ENCODE results near the gene RGS17. TPM values are rescaled to one million over a fixed set of nuclear protein-coding genes. Genes with fewer than 3 reads are reported as not detected.

Gene RGS17
- total and polyA plus RNA-seq, 10 of the 15 experiments (the other 5 are each of a cell fraction or from before 2014, with no cell fraction given), result 0.06 to 0.29 (median 0.14) TPM; not detected in 4

DNA sequence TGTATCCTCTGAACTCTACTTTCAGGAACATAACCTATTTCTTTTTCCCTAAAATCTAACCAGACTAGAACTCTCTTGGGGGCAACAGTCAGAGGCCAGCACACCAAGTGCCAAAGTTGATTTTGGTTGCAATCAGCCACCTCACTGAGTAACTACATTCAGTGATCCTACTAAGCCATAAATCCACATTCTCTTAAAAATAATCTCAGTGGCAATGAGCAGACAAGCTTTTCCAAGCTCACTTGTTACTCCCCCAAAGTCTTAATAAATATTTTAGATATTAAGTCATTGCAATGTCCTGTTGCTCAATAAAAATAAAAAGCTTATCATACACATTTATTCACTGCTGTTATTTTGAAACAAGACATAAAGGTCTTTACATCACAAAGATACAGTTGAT is 9.8 kb downstream of the RGS17 start (continued):
- no peak for TF ChIP-seq MEF2B (IDR thresholded peaks at IDR 0.05; ENCODE audit: partially characterized antibody, poor library complexity, severe bottlenecking)
- TF ChIP-seq TCF3 (IDR thresholded peaks at IDR 0.05; ENCODE audit: borderline replicate concordance, insufficient read depth, low read depth, low read length), result no peak
- no peak for TF ChIP-seq RB1 (IDR thresholded peaks at IDR 0.05; ENCODE audit: borderline replicate concordance)
- TF ChIP-seq, protein P1, sequence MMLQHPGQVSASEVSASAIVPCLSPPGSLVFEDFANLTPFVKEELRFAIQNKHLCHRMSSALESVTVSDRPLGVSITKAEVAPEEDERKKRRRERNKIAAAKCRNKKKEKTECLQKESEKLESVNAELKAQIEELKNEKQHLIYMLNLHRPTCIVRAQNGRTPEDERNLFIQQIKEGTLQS (IDR thresholded peaks at IDR 0.05; ENCODE audit: borderline replicate concordance, extremely low read depth, low read depth, low read length), result no peak

DNA sequence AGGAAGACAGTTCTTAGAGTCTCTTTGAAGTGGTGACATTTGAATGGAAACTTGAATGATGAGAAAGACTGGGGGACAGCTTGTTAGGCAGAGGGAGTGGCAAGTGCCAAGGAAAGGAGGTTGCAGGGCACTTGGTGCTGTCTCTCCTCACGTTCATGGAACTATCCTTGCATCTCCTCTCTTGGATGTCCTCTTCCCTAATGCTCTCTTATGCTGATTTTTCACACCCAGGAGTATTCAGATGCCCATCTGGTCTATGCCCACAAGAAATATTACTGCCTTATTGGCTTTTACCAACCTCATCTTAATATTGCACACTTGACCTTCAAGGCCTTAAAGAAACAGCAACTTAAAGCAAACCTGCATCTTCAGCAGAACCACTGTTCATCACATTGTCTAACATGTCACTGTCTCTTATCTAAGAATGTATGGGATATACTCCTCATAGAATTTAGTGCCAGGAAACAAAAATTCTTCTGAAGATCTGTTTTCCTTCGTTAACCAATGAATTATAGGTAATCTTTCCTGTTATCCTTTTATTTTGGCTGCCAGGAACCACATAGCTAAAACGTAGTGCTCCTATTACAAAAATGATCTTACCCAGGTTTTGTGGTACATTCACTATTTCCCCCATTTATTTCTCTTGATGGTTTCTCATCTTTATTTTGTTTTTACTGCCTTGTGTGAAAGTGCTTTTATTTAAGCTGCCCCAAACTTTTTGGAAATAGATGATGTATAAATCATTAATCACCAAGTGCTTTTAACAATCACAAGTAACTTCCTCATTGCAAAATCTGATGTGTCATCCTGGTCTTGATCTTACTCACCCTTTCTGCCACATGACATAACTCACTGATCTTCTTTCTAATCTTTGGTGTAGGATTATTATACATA is 12.8 kb downstream of the RGS17 start:
- ATAC-seq (peak; percentile 97), DNase-seq (ENCODE audit: low read depth, low spot score) (peak; percentile 57), FAIRE-seq (no peak)
- intact Hi-C loops (cut with micrococcal nuclease; ENCODE audit: unreplicated experiment) (loop anchor here (2.0 kb wide), 1 partner anchor 25 kb away; no protein-coding TSS in a partner anchor), in situ Hi-C loops (cut with MboI) (no loop called here)
- Histone ChIP-seq H3K27ac (ENCODE audit: control insufficient read depth, insufficient read depth) (no peak overlapping the region), H4K20me1 (ENCODE audit: control insufficient read depth, insufficient read depth) (no peaks in the 10 kb centered on the region), H3K4me3 (no peak overlapping the region), H3K27me3 (replicated peaks in 1 of 2; ENCODE audit: control insufficient read depth in 2 of 2, insufficient read depth in 2 of 2, low read length in 1 of 2) (no peaks in the 10 kb centered on the region), H3K9ac (ENCODE audit: control insufficient read depth, insufficient read depth, low read length) (no peak overlapping the region), H2AFZ (ENCODE audit: control insufficient read depth, low read depth, low read length) (no peak overlapping the region), H3K36me3 (ENCODE audit: control insufficient read depth in 2 of 2, insufficient read depth in 2 of 2, low read length in 1 of 2) (no peaks in the 10 kb centered on the region), H3K9me3 (replicated peaks; ENCODE audit: control insufficient read depth, insufficient read depth, low read length) (no peaks in the 10 kb centered on the region), H3K4me1 (ENCODE audit: control insufficient read depth, insufficient read depth, low read length) (no peaks in the 10 kb centered on the region), H3K4me2 (ENCODE audit: control insufficient read depth, insufficient read depth) (no peak overlapping the region), H3K79me2 (ENCODE audit: control insufficient read depth, insufficient read depth, low read length) (no peaks in the 10 kb centered on the region)
- RAD21 ChIA-PET (ENCODE audit: unreplicated experiment), result interaction anchor here (1.0 to 1.9 kb wide), 7 partner anchors 14 to 135 kb away, joined by 3 to 6 read pairs (median 4); partner anchors contain the start of gene FBXO5
- WGBS (ENCODE audit: insufficient coverage, insufficient replicate concordance, low lambda C conversion rate, missing lambda C conversion rate), result 2% methylated on average over 3 of the region's 3 CpGs
- CTCF ChIA-PET, result interaction anchor here (1.4 kb wide), 2 partner anchors 26 kb away, joined by 5 read pairs; no protein-coding TSS in a partner anchor
- BruUV-seq (replicated peaks), result no TSS peak
- POLR2A ChIA-PET, result interaction anchor here (1.0 to 2.3 kb wide), 3 partner anchors 7 to 25 kb away, joined by 4 to 11 read pairs (median 5); no protein-coding TSS in a partner anchor
- SMC1A ChIA-PET (ENCODE audit: uncharacterized antibody, unreplicated experiment), result interaction anchor here (0.7 to 3.4 kb wide), 9 partner anchors 8 to 85 kb away, joined by 3 to 22 read pairs (median 4); no protein-coding TSS in a partner anchor
- TF ChIP-seq YY1 (IDR thresholded peaks at IDR 0.05; ENCODE audit: low read depth, low read length) (no peak), ZSCAN29 (IDR thresholded peaks at IDR 0.05) (no peak), JUND (IDR thresholded peaks at IDR 0.05; ENCODE audit: low read depth, low read length) (peak; percentile 69; the same call in 1 of the 2 replicates), PKNOX1 (IDR thresholded peaks at IDR 0.05) (peak; percentile 65), MTA2 (IDR thresholded peaks at IDR 0.05; ENCODE audit: low read depth) (peak; percentile 94), ZNF24 (IDR thresholded peaks at IDR 0.05) (peak; percentile 67), KDM1A (IDR thresholded peaks at IDR 0.05; ENCODE audit: borderline replicate concordance) (no peak), CBFB (IDR thresholded peaks at IDR 0.05; ENCODE audit: low read depth) (no peak), SUPT20H (IDR thresholded peaks at IDR 0.05; ENCODE audit: borderline replicate concordance, control insufficient read depth, low read depth, low read length) (no peak), HDAC2 (IDR thresholded peaks at IDR 0.05) (no peak), POLR2AphosphoS5 (IDR thresholded peaks at IDR 0.05; ENCODE audit: low read length) (no peak), CTCF (IDR thresholded peaks at IDR 0.05 in 2 of 3, conservative IDR thresholded peaks at IDR 0.05 in 1 of 3; ENCODE audit: control insufficient read depth in 2 of 3, extremely low read depth in 1 of 3, insufficient read depth in 1 of 3, low read depth in 3 of 3, low read length in 3 of 3) (no peak), RUNX3 (IDR thresholded peaks at IDR 0.05; ENCODE audit: low read length) (no peak; the same call in 1 of the 2 replicates), LARP7 (IDR thresholded peaks at IDR 0.05) (no peak), IRF4 (IDR thresholded peaks at IDR 0.05; ENCODE audit: low read depth, low read length) (peak; percentile 81; the same call in 1 of the 2 replicates), ZNF622 (IDR thresholded peaks at IDR 0.05) (no peak)
